ENCODE measurements around the gene EEF1A2.

EEF1A2 gene

GRCh38 chr20:63543131-63543530 lies 44.2 kb upstream of the EEF1A2 start:
- DNase-seq (ENCODE audit: insufficient read length, low spot score): no peak
- TF ChIP-seq POU2F2 (IDR thresholded peaks at IDR 0.05; ENCODE audit: low read depth, low read length) (no peak), SPI1 (IDR thresholded peaks at IDR 0.05; ENCODE audit: low read depth, low read length) (no peak), POLR2A (IDR thresholded peaks at IDR 0.05; ENCODE audit: low read depth, low read length) (no peak), PAX5 (IDR thresholded peaks at IDR 0.05; ENCODE audit: insufficient read depth, low read length, severe bottlenecking) (no peak), TAF1 (IDR thresholded peaks at IDR 0.05; ENCODE audit: low read depth, low read length) (no peak), POLR2AphosphoS5 (IDR thresholded peaks at IDR 0.05; ENCODE audit: low read depth, low read length) (no peak)
- FAIRE-seq: no peak

GRCh38 chr20:63542696-63543095 lies 43.8 kb upstream of the EEF1A2 start:
- FAIRE-seq: peak; percentile 88
- peak; percentile 88 for DNase-seq (ENCODE audit: insufficient read length, low spot score)
- TF ChIP-seq PAX5 (IDR thresholded peaks at IDR 0.05; ENCODE audit: insufficient read depth, low read length, severe bottlenecking) (no peak), TAF1 (IDR thresholded peaks at IDR 0.05; ENCODE audit: low read depth, low read length) (no peak), POU2F2 (IDR thresholded peaks at IDR 0.05; ENCODE audit: low read depth, low read length) (0 out of 2 replicates have a peak, but pooled peaks have one; percentile 31), POLR2AphosphoS5 (IDR thresholded peaks at IDR 0.05; ENCODE audit: low read depth, low read length) (no peak), SPI1 (IDR thresholded peaks at IDR 0.05; ENCODE audit: low read depth, low read length) (peak; percentile 35; the same call in 1 of the 2 replicates), POLR2A (IDR thresholded peaks at IDR 0.05; ENCODE audit: low read depth, low read length) (no peak)

GRCh38 chr20:63542031-63542559 lies 43.2 kb upstream of the EEF1A2 start:
- TF ChIP-seq POU2F2 (IDR thresholded peaks at IDR 0.05; ENCODE audit: low read depth, low read length) (no peak), SPI1 (IDR thresholded peaks at IDR 0.05; ENCODE audit: low read depth, low read length) (no peak), POLR2AphosphoS5 (IDR thresholded peaks at IDR 0.05; ENCODE audit: low read depth, low read length) (no peak), PAX5 (IDR thresholded peaks at IDR 0.05; ENCODE audit: insufficient read depth, low read length, severe bottlenecking) (no peak), TAF1 (IDR thresholded peaks at IDR 0.05; ENCODE audit: low read depth, low read length) (no peak), POLR2A (IDR thresholded peaks at IDR 0.05; ENCODE audit: low read depth, low read length) (no peak)
- FAIRE-seq (peak; percentile 23), DNase-seq (ENCODE audit: insufficient read length, low spot score) (no peak)

GRCh38 chr20:63541371-63541770 lies 42.5 kb upstream of the EEF1A2 start:
- DNase-seq (ENCODE audit: insufficient read length, low spot score): no peak
- TF ChIP-seq POLR2AphosphoS5 (IDR thresholded peaks at IDR 0.05; ENCODE audit: low read depth, low read length): no peak
- no peak for TF ChIP-seq SPI1 (IDR thresholded peaks at IDR 0.05; ENCODE audit: low read depth, low read length)
- no peak for TF ChIP-seq POLR2A (IDR thresholded peaks at IDR 0.05; ENCODE audit: low read depth, low read length)
- no peak for TF ChIP-seq PAX5 (IDR thresholded peaks at IDR 0.05; ENCODE audit: insufficient read depth, low read length, severe bottlenecking)
- TF ChIP-seq TAF1 (IDR thresholded peaks at IDR 0.05; ENCODE audit: low read depth, low read length): no peak
- TF ChIP-seq POU2F2 (IDR thresholded peaks at IDR 0.05; ENCODE audit: low read depth, low read length): no peak
- no peak for FAIRE-seq

- no peak for DNase-seq (ENCODE audit: insufficient read length, low spot score)
- TF ChIP-seq POLR2AphosphoS5 (IDR thresholded peaks at IDR 0.05; ENCODE audit: low read depth, low read length) (no peak), TAF1 (IDR thresholded peaks at IDR 0.05; ENCODE audit: low read depth, low read length) (no peak), SPI1 (IDR thresholded peaks at IDR 0.05; ENCODE audit: low read depth, low read length) (no peak), POU2F2 (IDR thresholded peaks at IDR 0.05; ENCODE audit: low read depth, low read length) (no peak), PAX5 (IDR thresholded peaks at IDR 0.05; ENCODE audit: insufficient read depth, low read length, severe bottlenecking) (no peak), POLR2A (IDR thresholded peaks at IDR 0.05; ENCODE audit: low read depth, low read length) (no peak)
- no peak for FAIRE-seq
Measured at GRCh38 chr20:63540417-63541186, 41.7 kb upstream of the EEF1A2 start.

- DNase-seq (ENCODE audit: insufficient read length, low spot score) (no peak), FAIRE-seq (no peak)
- no peak for TF ChIP-seq PAX5 (IDR thresholded peaks at IDR 0.05; ENCODE audit: insufficient read depth, low read length, severe bottlenecking)
- no peak for TF ChIP-seq POLR2A (IDR thresholded peaks at IDR 0.05; ENCODE audit: low read depth, low read length)
Measured at GRCh38 chr20:63539441-63540370, 40.8 kb upstream of the EEF1A2 start.

GRCh38 chr20:63539092-63539430 lies 40.2 kb upstream of the EEF1A2 start:
- no peak for TF ChIP-seq POLR2AphosphoS5 (IDR thresholded peaks at IDR 0.05; ENCODE audit: low read depth, low read length)
- TF ChIP-seq POU2F2 (IDR thresholded peaks at IDR 0.05; ENCODE audit: low read depth, low read length): no peak
- no peak for TF ChIP-seq SPI1 (IDR thresholded peaks at IDR 0.05; ENCODE audit: low read depth, low read length)
- no peak for TF ChIP-seq POLR2A (IDR thresholded peaks at IDR 0.05; ENCODE audit: low read depth, low read length)
- no peak for TF ChIP-seq PAX5 (IDR thresholded peaks at IDR 0.05; ENCODE audit: insufficient read depth, low read length, severe bottlenecking)
- no peak for TF ChIP-seq TAF1 (IDR thresholded peaks at IDR 0.05; ENCODE audit: low read depth, low read length)
- FAIRE-seq (no peak), DNase-seq (ENCODE audit: insufficient read length, low spot score) (no peak)

GRCh38 chr20:63538204-63539091 lies 39.6 kb upstream of the EEF1A2 start:
- DNase-seq (ENCODE audit: insufficient read length, low spot score): no peak
- FAIRE-seq: no peak
- TF ChIP-seq PAX5 (IDR thresholded peaks at IDR 0.05; ENCODE audit: insufficient read depth, low read length, severe bottlenecking) (no peak), POLR2A (IDR thresholded peaks at IDR 0.05; ENCODE audit: low read depth, low read length) (no peak), POU2F2 (IDR thresholded peaks at IDR 0.05; ENCODE audit: low read depth, low read length) (no peak), TAF1 (IDR thresholded peaks at IDR 0.05; ENCODE audit: low read depth, low read length) (no peak), SPI1 (IDR thresholded peaks at IDR 0.05; ENCODE audit: low read depth, low read length) (no peak), POLR2AphosphoS5 (IDR thresholded peaks at IDR 0.05; ENCODE audit: low read depth, low read length) (no peak)

Measured in GM12891 (cell line).